ENCODE data around the gene ZKSCAN3. TPM values are rescaled to one million over a fixed set of nuclear protein-coding genes. Genes with fewer than 3 reads are reported as not detected.
"Not testable (repeated sequence)": the region's sequence is repeated elsewhere in the genome, so short reads cannot be mapped to it uniquely, and the experiment has no call there.

Gene ZKSCAN3
- total RNA-seq, 1 donor from 2014 or later = 3.6 TPM

- no peak for DNase-seq
- no peak for ATAC-seq (ENCODE audit: poor library complexity)
- intact Hi-C loops (cut with DNase I) = no loop called here
These were observed 11.2 kb downstream of the ZKSCAN3 start for GRCh38 chr6:28360961-28361360.

DNA sequence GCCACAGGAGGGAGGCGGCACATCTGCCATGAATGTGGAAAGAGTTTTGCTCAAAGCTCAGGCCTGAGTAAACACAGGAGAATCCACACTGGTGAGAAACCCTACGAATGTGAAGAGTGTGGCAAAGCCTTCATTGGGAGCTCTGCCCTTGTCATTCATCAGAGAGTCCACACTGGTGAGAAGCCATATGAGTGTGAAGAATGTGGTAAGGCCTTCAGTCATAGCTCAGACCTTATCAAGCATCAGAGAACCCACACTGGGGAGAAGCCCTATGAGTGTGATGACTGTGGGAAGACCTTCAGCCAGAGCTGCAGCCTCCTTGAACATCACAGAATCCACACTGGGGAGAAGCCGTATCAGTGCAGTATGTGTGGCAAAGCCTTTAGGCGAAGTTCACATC is 15.8 kb downstream of the ZKSCAN3 start:
- DNase-seq; intact Hi-C loops (cut with DNase I); ATAC-seq (ENCODE audit: poor library complexity): not testable (repeated sequence)

DNA sequence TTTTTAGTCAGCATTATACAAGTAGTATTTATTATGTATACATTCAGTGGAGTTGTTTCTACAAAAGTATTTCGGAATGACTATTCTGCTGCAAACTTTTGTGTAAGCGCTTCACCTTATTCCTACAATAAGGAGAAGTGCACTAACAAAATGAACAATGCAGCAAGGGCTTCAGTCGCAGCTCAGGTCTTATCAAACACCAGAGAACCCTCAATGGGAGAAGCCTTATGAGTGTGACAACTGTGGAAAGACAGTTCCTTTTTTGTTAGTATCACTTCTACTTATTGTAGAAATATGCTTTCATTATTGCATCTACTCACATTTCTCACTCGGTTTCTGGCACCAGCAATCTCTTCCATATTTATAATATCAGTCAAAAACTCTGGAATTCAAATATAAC is 18.8 kb downstream of the ZKSCAN3 start:
- no peak for ATAC-seq (ENCODE audit: poor library complexity)
- intact Hi-C loops (cut with DNase I) = no loop called here

DNA sequence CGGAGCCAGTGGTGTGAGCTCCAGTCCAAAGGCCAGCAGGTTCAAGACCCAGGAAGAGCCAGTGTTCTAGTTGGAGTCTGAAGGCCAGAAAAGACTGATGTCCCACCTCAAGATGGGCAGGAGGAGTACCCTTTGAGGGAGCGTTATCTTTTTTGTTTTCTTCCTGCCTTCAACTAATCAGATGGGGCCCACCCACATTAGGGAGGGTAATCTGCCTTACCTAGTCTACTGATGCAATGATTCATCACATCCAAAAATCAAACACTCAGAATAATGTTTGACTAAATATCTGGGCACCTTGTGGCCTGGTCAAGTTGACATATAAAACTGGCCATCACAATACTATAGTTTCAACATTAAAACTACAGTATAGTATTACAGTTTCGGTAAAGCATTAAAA is 19.7 kb downstream of the ZKSCAN3 start:
- intact Hi-C loops (cut with DNase I) = no loop called here
- ATAC-seq (ENCODE audit: poor library complexity) (no peak), DNase-seq (no peak)

More for the DNA sequence above, 18.8 kb downstream of the ZKSCAN3 start:
- no peak for DNase-seq

GRCh38 chr6:28370440-28370839 is 20.7 kb downstream of the ZKSCAN3 start:
- intact Hi-C loops (cut with DNase I) = no loop called here
- ATAC-seq (ENCODE audit: poor library complexity) (no peak), DNase-seq (no peak)

- intact Hi-C loops (cut with DNase I) = no loop called here
- DNase-seq (no peak), ATAC-seq (ENCODE audit: poor library complexity) (no peak)
These were observed 21.5 kb downstream of the ZKSCAN3 start for GRCh38 chr6:28371280-28371679.

- DNase-seq = no peak
- ATAC-seq (ENCODE audit: poor library complexity) = no peak
- intact Hi-C loops (cut with DNase I) = no loop called here
These were observed 22.1 kb downstream of the ZKSCAN3 start for GRCh38 chr6:28371706-28372451.

DNA sequence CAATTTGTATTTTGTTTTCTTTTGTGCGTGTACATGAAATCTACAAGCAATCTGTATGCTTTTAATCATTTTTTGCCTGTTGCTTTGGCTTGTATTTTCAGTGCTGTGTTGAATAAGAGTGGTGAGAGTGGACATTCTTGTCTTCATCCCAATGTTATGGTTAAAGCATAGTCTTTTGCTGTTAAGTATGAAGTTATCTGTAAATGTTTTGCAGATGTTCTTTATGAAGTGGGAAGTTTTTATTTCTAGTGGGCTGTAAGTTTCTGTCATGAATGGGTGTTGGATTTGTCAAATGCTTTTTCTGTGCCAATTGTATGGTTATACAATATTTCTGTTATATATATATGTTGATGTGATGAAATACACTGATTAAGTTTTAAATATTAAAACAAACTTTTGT is 24.2 kb downstream of the ZKSCAN3 start:
- ATAC-seq (ENCODE audit: poor library complexity) (no peak), DNase-seq (no peak)
- intact Hi-C loops (cut with DNase I) = no loop called here

- intact Hi-C loops (cut with DNase I) = no loop called here
- ATAC-seq (ENCODE audit: poor library complexity) (no peak), DNase-seq (no peak)
These were observed 28.1 kb downstream of the ZKSCAN3 start for GRCh38 chr6:28377879-28378278.

DNA sequence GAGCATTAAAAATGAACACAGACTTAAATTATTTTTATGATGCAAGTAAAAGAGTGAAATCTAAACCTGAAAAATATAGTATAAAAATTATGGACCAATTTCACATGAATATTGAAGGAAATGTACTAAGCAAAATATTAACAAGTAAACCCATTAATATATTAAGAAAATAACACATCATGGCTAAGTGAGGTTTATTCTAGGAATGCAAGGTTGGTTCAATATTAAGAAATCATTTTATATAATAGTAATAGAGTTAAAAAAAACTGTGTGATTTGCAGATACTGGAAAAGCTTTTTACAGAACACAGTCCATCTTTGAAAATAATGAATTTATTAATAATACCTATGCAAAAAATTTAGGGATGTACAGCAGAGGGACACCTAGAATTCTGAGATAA is 28.9 kb downstream of the ZKSCAN3 start:
- DNase-seq = no peak
- no peak for ATAC-seq (ENCODE audit: poor library complexity)
- intact Hi-C loops (cut with DNase I) = no loop called here

DNA sequence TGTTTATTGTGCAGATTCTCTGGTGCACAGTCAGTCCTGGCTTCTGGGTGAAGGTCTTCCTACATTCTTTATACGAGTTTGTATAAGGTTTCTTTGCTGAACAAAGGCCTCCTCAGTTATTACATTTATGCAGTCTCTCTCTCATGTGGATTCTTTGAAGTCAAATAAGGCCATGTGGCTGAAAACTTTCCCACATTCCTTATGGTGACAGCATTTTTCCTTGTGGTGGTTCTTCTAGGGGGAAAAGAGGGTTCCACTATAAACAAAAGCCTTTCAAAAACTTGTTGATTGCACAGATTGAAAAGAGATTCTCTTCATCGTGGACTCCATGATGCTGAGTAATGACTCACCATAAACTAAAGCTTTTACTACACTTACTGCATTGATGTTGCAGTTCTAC is 30.6 kb downstream of the ZKSCAN3 start:
- DNase-seq (no peak), ATAC-seq (ENCODE audit: poor library complexity) (no peak)
- intact Hi-C loops (cut with DNase I) = no loop called here

DNA sequence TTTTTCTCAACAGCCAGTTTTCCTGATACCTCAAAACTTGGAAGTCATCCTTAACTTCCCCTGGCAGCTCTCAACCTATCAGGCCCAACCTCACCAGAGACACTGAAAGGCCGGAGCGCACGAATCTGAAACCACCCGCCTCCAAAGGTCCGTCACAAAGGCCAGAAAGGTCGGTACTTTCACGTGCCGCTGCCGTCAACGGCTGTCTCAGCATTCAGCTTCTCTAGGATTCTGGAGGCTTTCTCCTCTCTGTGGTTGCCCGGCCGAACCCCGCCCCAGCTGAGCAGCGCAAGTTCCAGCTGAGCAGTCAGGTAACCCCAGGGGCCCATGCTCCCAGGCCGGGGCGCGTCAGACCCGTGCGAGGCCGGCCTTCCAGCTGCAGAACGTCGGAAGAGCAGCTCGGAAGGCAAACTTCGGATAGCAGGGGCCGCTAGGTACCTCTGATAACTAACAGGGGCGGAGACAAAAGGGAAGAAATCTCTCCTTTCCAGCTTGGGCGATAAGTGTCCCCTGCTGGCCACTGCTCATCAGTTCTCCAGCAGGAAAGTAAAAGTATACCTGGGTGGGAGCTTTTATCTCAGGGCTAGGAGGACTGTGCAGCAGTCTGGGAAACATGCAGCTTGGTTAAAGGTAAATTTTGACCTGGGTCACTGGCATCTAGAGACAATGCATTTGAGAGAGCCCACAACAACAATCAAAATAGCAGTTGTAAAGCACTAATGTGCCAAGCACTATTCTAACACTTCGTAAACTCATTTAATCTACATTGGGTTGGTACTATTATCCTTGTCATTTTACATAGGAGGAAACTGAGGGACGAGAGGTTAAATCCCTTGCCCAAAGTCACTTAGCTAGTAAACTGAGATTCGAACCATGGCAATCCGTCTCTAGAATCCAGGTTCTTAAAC is 33.7 kb downstream of the ZKSCAN3 start:
- peak; percentile 91 for DNase-seq
- intact Hi-C loops (cut with DNase I) = no loop called here
- ATAC-seq (ENCODE audit: poor library complexity) = peak; percentile 99

GRCh38 chr6:28384143-28384533 is 34.4 kb downstream of the ZKSCAN3 start:
- intact Hi-C loops (cut with DNase I) = no loop called here
- ATAC-seq (ENCODE audit: poor library complexity) (no peak), DNase-seq (no peak)

DNA sequence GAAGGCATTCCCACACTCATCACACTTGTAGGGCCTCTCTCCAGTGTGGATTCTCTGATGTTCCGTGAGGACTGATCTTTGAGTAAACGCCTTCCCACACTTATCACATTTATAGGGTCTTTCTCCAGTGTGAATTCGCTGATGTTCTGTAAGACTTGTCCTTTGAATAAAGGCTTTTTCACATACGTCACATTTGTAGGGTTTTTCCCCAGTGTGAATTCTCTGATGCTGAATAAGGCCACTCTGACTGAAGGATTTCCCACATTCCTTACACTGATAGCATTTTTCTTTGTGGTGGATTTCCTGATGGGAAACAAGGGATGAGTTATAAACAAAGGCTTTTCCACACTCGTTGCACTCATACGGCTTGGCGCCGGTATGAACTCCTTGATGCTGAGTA is 40.9 kb downstream of the ZKSCAN3 start:
- DNase-seq (no peak), ATAC-seq (ENCODE audit: poor library complexity) (no peak)
- intact Hi-C loops (cut with DNase I) = no loop called here

GRCh38 chr6:28393912-28394662 is 44.3 kb downstream of the ZKSCAN3 start:
- intact Hi-C loops (cut with DNase I) = no loop called here
- ATAC-seq (ENCODE audit: poor library complexity) = no peak
- DNase-seq = no peak

GRCh38 chr6:28395918-28396317 is 46.2 kb downstream of the ZKSCAN3 start:
- no peak for DNase-seq
- intact Hi-C loops (cut with DNase I) = no loop called here
- ATAC-seq (ENCODE audit: poor library complexity) = no peak

- ATAC-seq (ENCODE audit: poor library complexity) = peak; percentile 98
- DNase-seq = peak; percentile 86
- intact Hi-C loops (cut with DNase I) = no loop called here
These were observed 49.8 kb downstream of the ZKSCAN3 start, which contains the start of gene ZSCAN12 for GRCh38 chr6:28399350-28400121. TSS of gene ZSCAN12 (minus strand) at chr6:28399747. CDS start at chr6:28398405, 1,342 bp downstream.

DNA sequence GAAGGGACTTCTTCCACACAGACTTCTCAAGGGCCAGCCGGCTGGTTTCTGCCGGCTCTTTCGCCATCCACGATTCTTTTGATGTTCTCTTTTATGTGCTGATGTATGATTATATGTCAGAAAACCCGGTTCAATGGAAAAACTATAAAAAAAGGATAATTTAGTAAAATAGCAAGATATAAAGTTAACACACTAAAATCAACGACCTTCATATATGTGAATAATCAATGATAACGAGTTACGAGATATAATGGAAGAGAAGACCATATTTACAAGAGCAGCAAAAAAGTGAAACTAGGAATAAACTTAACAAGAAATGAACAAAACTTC is 50.3 kb downstream of the ZKSCAN3 start:
- ATAC-seq (ENCODE audit: poor library complexity) = no peak
- intact Hi-C loops (cut with DNase I) = no loop called here
- no peak for DNase-seq

- ATAC-seq (ENCODE audit: poor library complexity) (no peak), DNase-seq (no peak)
- intact Hi-C loops (cut with DNase I) = no loop called here
These were observed 51.4 kb downstream of the ZKSCAN3 start for GRCh38 chr6:28401172-28401571.
